ENCODE measurements around the gene TRIM52.

Gene TRIM52

DNA sequence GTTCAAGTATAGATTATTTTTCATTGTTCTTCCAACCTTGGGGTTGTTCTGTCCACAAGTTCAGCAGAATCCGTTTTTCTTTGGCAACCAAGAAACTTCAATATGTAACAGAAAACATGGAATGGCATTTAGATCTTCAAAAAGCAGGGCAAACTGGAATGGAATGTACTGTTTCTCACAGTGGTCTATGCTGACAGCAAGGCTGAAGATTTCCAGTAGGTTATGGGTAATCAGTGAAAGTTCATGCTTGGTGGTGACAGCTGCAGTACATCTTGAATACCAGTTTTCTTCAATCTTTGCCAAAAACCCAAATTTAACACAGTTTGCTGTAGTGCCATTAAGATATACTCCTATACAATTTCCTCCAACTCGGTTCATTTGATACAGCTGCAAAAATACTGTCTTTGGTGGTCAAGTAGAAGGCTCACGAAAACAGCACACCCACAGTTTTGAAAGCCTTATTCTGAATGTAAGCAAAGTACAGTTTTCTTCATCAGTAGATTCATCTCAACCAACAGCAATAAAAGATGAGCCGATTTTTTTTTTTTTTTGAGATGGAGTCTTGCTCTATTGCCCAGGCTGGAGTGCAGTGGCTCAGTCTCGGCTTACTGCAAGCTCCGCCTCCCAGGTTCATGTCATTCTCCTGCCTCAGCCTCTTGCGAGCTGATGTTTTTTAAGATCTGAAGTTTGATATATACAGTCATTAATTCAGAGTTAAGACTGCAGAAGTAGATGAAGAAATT, 4.9 kb downstream of the TRIM52 start:
- no peak for DNase-seq

DNA sequence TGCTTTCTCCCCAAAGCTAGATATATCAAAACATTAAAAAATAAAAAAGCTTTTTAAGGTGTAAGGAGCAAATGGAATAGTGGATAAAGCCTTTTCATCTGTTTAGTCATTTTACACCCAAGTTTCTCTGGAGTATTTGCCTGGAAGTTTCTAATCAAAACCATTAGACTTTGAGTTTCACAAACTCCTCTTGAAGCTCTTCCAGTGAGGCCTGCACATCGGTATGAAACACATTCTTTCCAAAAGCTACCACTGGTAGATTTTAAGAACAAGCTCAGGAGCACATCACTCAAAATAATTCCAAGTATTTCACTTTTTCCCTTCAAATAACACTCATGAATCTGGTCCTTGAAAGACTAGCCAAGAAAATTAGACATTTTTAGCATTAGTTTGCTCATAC, 5.7 kb downstream of the TRIM52 start:
- no peak for DNase-seq

DNA sequence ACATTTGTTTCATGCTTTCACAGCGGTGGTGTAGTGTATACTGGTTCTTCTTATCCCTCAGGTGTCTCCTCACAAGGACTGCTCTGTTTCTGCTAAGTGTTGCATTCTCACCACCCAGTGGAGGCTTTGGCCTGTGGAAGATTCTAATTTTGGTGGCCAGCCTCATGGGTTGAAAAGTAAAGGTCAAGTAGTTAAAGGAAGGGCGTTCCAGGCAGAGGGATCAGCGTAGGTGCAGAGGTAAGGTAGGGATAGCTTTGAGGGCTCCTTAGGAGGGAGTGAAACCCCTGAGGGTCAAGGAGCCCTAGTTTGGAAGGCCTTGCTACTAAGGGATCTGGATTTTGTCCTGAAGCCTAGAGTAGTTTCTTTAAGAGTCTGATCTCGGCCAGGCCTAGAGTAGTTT, 12.7 kb downstream of the TRIM52 start:
- no peak for DNase-seq

DNA sequence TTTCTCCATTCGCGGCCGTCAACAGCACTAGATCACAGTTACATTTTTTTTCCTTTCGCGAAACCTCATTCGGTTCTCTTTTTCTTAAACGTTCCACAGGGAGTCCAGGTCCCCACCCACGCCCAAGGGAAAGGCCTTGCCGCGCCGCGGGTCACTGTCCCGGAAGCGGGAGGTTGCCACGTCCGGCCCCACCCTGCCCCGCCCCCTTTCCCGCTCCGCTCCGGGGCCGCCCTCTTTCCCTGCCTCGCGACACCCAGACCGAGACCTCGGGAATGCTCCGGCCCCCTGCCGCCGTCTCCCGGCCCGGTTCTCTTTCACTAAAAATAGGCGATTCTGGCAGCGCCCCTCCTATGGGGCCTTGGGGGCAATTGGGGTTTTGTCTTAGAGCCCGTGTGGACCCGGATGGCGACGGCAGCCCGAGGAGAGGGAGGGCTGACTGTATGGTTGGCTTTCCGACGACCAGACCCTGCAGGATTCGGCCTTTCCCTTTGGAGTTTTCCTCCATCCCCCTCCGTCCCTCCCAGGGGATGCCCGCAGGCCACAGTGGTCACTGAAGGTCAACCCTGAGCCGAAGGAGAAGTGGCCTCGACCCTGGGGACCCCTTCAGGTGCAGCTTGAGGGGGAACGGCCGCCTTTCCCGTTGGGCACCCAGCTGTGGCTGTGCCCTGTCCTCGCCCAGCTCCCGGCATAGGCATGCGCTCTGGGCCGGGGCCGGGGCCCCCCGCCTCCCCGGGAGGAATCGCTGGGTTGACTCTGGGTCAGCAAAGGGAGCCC, 14.5 kb downstream of the TRIM52 start:
- no peak for DNase-seq

DNA sequence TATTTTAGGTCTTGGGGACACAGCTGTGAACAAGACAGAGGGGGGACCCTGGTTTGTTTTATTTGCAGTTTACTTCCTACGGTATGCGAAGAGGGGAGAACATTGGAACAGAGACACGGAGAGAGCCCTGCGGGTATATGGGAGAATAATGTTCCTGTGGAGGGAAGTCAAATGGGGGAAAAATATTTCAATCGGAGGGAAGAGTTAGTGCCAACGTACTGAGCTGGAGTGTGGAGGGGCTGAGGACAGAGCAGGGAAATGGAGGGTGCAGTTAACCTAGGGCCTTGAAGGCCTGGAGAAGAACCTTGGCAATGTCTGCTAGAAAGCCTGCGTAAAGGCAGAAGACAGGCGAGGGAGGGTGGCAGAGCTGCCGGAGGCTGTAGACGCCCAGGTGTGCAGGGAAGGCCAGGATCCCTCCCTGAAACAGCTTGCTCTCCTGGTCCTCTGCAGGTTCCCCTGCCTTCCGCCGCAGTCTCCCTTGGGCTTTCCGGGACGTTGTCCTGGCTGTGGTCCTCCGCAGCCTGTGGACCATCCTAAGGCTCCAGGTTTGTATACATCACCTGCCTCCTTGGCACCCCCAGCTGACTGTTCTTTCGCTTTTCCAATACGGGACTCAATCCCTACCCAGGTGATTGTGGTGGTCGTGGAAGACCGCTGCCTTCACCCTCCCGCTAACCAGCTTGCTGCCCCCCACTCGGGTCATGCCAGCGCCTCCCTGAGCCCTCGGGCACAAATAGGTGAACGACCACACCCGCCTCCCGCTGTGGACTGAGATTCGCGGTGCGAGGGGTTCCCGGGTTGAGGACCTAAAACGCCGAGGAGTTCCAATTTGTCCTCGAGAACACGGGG, 15.3 kb downstream of the TRIM52 start:
- DNase-seq = no peak

DNA sequence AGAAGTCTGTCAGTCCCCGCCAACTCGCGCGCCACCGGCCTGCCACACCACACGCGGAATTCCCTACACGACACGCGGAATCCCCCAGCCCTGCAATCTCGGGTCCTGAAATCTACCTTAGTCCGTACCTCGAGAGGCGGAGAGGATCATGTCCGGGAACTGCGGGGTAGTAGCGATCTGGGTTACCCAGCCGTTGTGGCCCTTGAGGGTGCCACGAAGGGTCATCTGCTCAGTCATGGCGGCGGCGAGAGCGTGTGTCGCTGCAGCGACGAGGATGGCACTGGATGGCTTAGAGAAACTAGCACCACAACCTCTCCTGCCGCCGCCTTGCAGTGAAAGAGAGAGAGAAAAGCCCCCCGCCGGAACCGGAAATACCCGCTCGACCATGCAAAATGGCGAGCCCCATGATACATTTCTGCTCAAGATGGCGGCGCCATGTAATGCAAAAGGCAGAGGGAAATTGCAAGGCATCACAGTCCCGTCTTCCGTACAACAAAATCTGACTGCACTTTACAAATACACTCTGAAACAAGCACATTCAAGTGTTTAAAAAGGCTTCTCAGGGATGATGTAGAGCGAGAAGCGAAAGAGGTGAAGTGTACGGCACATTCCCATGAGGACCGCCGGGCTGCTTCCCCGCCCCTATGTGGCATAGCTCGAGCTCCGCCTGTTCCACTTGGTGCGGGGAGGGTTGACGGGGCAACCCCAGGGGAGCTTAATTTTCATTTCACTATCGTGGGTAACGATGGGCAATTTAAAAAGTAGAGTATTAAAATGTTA, 17.2 kb downstream of the TRIM52 start, which contains the start of gene RACK1:
TSS of gene RACK1 (minus strand) at position 343 of the 780 bp plus-strand sequence. CDS start at position 237, 106 bp downstream.
- DNase-seq = no peak

DNA sequence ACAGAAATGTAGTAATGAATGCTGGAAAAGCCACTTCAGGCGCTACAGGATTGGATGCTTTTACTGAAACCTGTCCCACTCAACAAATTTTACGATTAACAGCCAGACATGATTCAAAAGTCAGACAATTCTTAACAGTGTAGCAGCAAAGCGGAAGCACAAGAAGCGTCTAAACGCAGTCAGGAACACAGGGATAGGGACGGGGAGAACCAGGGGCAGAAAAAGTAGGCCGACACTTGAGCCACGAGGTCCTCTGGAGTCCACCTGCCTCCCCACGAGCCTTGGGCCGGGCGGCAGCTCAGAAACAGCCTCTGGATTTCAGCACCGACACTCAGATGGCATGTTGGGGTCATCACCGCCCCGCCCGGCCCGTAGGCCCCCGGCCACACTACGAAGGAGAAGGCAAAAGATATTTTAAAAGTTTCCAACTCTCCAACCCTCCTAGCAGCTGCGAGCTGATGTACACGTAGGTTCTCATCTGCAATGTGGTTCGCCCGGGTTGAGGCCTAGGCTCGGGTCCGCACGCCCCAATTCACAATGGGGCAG, 17.9 kb downstream of the TRIM52 start:
- no peak for DNase-seq

DNA sequence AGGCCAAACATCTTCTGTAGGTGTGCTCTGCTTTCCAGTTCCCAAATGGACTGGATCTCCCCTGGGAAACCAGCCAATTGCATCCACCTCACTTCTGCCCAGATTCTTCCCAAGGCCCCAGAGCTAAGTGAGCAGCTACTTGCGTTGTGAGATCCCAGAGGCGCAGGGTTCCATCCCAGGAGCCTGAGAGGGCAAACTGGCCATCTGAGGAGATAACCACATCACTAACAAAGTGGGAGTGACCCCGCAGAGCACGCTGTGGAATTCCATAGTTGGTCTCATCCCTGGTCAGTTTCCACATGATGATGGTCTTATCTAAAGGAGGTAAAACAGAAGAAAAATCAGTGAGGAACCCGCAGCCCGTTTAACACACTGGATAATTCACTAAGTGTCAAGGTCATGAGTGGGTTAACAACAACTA, 18.9 kb downstream of the TRIM52 start:
- no peak for DNase-seq

DNA sequence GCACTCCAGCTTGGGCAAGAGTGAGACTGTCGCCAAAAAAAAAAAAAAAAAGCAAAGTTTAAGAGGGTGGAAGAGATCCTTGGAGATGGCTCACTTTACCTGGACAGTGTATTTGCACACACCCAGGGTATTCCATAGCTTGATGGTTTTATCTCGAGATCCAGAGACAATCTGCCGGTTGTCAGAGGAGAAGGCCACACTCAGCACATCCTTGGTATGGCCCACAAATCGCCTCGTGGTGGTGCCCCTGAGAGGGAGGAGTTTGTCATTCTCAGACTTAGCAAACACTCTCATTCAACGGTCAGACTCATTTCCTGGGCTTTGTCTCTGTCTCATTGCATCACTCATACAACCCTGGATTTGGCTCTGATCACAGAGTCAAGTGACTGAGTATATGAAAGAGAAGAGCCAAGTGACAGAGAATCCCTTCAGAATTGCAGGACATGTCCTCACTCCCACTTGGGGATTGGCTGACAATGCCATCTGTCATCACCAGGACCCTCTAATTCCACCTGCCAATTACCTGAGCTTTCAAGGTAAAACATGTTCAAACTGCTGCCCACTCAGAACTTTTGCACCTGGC, 19.5 kb downstream of the TRIM52 start:
- no peak for DNase-seq

DNA sequence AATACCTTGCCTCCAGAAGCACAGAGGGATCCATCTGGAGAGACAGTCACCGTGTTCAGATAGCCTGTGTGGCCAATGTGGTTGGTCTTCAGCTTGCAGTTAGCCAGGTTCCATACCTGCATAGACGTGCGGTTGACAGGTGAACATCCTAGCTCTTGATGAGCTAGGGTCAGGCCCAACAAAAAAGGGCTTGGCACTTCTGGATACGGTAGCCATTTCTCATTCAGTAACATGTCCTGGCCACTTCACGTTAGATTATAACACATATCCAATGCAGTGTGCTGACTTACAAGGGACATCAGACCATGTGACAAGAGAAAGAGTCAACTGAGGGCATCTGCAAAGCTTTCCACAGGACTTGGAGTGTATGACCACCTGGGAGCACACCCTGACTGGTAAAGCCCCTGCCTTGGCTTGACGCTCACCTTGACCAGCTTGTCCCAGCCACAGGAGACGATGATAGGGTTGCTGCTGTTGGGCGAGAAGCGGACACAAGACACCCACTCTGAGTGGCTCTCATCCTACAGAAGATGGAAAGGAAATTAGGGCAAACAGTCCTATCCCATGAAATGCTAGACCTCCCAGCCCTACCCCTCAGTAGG, 21.8 kb downstream of the TRIM52 start:
- no peak for DNase-seq

DNA sequence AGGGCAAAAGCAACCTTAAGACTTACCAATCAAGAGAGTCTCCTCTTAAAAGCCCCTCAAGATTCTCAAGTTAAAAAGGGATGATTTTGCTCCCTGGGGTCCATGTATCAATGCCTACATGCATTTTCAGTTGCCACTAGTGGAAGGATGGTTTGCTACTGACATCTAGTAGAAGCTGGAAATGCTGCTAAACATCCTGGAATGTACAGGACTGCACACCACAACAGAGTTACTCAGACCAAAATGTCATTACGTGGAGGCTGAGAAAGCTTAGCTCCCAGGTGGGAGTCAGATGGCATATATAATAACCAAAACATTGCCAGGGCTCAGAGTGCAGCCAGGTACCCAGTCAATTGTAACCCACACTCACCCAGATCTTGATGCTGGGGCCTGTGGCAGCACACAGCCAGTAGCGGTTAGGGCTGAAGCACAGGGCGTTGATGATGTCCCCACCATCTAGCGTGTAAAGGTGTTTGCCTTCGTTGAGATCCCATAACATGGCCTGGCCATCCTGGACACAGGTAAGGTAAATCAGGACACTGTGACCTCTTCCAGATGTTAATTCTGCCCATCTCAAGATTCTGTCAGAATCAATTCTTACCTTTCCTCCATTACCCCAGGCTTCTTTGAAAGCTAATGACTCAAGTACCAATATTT, 23.1 kb downstream of the TRIM52 start:
- no peak for DNase-seq

DNA sequence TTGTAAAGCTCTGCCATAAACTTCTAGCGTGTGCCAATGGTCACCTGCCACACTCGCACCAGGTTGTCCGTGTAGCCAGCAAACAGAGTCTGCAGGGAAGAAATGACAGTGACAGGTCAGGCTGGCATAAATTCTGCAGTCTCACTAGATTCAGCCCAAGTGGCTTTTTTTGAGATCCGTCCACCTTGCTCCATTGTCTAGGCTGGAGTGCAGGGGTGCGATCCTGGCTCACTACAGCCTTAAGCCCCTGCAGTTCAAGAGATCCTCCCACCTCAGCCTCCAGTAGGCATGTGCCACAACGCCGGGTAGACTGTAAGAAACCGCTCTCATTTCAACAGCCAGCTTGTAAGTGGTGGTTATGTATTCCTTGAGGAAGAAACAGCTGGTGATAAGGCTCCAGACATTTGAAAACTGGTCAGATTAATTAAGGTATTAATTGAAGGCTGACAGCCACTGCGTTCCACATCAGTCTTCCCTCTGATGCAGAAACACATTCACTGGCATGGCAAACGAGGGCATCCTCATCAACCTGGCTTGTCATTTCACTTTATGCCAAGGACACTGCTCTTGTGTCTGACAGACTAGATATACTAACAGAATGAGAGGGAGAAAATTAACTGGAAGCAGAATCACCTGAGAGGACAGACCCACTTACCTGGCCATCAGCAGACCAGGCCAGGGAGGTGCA, 23.8 kb downstream of the TRIM52 start:
- DNase-seq = no peak

DNA sequence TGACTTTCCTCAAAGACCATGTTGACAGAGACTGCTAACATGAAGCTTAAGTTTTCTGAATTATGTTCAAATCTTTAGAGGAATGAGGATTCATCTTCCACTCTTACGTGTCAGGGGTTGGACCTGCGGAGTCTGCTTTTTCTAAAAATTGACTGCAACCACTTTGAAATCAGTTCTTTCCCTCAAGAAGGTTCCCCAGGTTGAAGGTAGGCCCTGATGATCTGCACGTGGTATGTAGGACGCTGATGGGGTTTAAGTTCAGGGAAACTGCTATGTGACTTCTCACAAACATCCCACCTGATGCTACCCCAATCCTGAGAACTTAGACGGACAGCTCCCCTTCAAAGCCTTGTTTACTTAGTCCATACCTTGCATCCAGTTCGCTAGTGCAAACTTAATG, 24.5 kb downstream of the TRIM52 start:
- DNase-seq = no peak

DNA sequence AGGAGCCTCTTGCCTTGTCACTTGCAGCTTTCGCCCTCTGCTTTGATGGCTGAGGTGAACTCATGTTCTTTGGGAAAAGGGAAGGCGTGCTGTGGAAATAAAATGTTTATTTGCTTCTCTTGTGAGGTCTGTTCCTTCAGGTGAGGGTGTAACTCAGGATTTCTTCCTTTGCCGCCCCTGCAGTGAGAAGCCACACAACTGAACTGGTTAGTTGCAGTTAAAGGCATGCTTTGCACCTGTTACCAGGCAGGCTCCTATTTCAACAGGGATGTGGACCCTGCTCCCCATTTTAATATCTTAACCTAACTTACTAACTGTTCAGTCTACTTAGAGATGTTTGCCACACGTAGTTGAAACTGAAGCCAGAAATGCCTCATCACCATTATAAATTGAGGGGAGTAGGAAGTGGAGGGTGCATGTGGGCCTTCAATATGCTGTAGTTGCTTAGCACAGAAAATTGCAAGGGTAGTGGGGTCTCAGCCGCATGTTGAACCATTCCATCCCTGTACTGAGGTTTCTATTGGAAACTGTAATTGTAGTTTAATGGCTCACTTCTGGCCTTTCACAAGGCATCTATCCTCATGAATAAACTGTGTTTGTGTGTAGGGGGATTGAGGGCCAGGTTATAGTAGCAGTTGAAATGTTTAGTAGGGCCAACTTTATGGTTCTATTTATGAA, 25.1 kb downstream of the TRIM52 start:
- DNase-seq = no peak

DNA sequence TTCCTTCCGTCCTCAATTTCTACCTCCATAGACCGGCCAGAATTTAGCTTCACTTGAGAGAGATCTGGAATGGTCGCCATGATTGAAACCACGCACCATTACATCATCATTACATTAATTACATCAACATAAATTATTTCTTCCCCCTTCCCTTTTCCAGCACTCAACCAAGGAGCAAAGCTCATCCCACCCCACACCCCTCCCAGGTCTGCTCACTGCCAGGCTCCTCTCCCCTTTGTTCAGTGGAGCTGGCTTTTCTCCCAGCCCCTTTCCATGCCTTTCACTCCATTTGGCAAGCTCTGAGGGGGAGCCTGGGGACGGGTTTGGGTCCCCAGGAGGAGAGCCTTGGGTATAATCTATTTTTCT, 25.6 kb downstream of the TRIM52 start:
- DNase-seq = no peak

DNA sequence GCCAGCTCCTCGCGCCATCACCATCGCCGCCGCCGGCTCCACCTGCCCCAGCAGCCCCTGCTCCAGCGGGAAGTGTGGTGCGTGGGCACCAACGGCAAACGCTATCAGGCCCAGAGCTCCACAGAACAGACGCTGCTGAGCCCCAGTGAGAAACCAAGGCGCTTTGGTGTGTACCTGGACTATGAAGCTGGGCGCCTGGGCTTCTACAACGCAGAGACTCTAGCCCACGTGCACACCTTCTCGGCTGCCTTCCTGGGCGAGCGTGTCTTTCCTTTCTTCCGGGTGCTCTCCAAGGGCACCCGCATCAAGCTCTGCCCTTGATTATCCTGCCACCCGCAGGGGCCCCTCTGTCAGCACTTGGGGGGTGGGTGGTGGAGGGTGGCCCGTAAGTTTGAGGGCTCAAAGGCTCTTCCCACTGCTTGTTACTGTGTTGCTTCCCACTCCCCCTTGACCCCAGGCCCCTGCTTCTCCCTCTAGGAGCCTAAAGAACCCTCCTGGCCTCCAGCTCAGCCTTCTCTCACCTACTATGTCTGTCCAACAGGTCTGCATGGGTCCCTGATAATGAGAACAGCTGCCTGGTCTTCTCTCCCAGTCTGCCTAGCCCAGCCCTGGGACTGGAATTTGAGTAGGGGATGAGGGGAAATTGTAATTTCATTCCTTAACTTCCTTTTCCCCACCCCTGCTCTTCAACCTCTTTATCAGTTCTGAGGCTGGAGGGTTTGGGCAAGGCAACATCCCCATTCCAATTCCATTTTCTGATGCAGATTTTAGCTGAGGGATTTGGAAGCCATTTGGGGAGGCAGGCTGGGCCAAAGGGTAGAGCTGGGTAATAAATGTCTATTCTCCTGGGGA, 26.3 kb downstream of the TRIM52 start:
- DNase-seq = no peak

DNA sequence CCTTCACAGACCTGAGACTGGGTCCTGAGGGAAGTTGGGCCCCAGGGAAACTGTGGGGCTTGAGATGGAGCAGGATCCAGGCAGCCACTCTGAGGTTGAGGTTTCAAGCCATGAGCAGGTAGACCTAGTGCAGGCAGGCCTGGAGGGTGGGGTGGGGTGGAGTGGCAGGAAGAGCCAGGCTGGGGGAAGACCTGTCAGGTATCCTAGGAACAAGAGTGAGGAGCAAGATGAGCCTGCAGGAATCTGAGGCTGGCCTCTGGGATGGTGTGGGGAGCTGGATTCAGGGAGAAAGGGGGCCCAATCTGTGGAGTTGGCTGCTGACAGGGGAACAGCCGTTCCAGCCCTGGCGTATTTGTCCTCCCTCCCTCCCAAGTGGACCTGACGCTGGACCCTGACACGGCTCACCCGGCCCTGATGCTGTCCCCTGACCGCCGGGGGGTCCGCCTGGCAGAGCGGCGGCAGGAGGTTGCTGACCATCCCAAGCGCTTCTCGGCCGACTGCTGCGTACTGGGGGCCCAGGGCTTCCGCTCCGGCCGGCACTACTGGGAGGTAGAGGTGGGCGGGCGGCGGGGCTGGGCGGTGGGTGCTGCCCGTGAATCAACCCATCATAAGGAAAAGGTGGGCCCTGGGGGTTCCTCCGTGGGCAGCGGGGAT, 27.0 kb downstream of the TRIM52 start:
- no peak for DNase-seq
